Mucosa of descending colon (tissue), 3 donors: ENCODE measurements around the gene RNASE4. TPM values are rescaled to one million over a fixed set of nuclear protein-coding genes. Genes with fewer than 3 reads are reported as not detected.
A peak's percentile ranks its signal among the peaks of the same experiment; 100 is the strongest.

ENCODE experiments used
- ATAC-seq: fragments of 200-7000 bp; cut with Tn5 transposase; one replicate; pipeline ENCODE4 v1.9.1; 2020; ENCODE audit warnings: mild to moderate bottlenecking, moderate library complexity
- DNase-seq, 3 donors: peaks; one replicate each; pipeline ENCODE4 v3.0.0-alpha.2; 2020
- H3K36me3 ChIP-seq: fragments of 200-600 bp; one replicate; pipeline ENCODE4 v1.8.0; 2021; ENCODE audit warnings: low read depth, mild to moderate bottlenecking
- H3K4me1 ChIP-seq: fragments of 200-600 bp; one replicate; pipeline ENCODE4 v1.8.0; 2021; ENCODE audit warnings: low read depth, mild to moderate bottlenecking
- H3K4me3 ChIP-seq: fragments of 200-600 bp; one replicate; pipeline ENCODE4 v1.8.0; 2021; ENCODE audit warnings: mild to moderate bottlenecking
- H3K9me3 ChIP-seq: fragments of 200-600 bp; one replicate; pipeline ENCODE4 v1.8.0; 2021; ENCODE audit warnings: mild to moderate bottlenecking
- intact Hi-C, 2 donors: fragments of 100-400 bp; cut with DNase I in 1 of 2; cut with micrococcal nuclease in 1 of 2; formaldehyde crosslinking; loops; one replicate each; pipeline versions ENCODE4 v1.11.0 to v1.11.1; 2022; cut with DNase I, micrococcal nuclease
- total RNA-seq, 3 donors: library from RNA; stranded (reverse); fragmentation: NEBNext Ultra II Directional in 2 of 3; extraction: Animal tissue kit (Norgen Biotek cat#: 25700) in 2 of 3; gene quantifications; one replicate each; pipeline versions ENCODE4 v1.2.1 to v1.2.4, GENCODE V29; 2021 to 2023
- TF ChIP-seq, protein P1 (sequence below): fragments of 200-600 bp; IDR thresholded peaks from one replicate; pipeline ENCODE4 v1.8.0; 2022; ENCODE audit warnings: antibody characterized with exemption, mild to moderate bottlenecking
- donor health status: DM: no; HTN: no; CAD: no; lungs with moderate emphysema.
- donor health status: DM: no; HTN: no; CAD: no.
- donor health status: DM: no; HTN: yes; CAD: no.

RNASE4 gene
- total RNA-seq, 3 donors from 2014 or later: 35.9 to 37.4 (median 36.4) TPM

DNA sequence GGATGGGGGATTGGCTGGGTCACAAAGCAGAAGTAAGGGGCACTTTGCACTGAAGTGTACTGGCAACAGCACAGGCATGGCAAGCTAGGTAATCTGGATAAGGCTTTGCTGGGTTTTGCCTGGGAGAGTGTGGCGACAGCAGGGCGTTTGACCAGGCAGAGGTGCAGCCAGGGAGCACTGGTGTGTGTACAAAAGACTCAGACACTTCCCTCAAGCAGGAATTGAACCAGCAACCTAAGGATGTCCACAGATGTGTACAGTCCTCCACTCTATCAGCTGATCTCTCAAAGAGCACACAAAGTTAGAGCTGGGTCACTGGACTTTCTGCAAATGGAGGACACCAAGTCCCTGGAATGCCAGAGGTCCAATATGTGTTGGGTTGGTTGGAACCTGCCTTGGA is 15.4 kb upstream of the RNASE4 start:
- Histone ChIP-seq H3K4me3 (no peak overlapping the region), H3K36me3 (no peaks in the 10 kb centered on the region), H3K9me3 (no peaks in the 10 kb centered on the region), H3K4me1 (no peaks in the 10 kb centered on the region)
- no peak for ATAC-seq
- intact Hi-C loops: no loop called here
- no peak for DNase-seq
- TF ChIP-seq, protein P1, sequence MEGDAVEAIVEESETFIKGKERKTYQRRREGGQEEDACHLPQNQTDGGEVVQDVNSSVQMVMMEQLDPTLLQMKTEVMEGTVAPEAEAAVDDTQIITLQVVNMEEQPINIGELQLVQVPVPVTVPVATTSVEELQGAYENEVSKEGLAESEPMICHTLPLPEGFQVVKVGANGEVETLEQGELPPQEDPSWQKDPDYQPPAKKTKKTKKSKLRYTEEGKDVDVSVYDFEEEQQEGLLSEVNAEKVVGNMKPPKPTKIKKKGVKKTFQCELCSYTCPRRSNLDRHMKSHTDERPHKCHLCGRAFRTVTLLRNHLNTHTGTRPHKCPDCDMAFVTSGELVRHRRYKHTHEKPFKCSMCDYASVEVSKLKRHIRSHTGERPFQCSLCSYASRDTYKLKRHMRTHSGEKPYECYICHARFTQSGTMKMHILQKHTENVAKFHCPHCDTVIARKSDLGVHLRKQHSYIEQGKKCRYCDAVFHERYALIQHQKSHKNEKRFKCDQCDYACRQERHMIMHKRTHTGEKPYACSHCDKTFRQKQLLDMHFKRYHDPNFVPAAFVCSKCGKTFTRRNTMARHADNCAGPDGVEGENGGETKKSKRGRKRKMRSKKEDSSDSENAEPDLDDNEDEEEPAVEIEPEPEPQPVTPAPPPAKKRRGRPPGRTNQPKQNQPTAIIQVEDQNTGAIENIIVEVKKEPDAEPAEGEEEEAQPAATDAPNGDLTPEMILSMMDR: no peak

DNA sequence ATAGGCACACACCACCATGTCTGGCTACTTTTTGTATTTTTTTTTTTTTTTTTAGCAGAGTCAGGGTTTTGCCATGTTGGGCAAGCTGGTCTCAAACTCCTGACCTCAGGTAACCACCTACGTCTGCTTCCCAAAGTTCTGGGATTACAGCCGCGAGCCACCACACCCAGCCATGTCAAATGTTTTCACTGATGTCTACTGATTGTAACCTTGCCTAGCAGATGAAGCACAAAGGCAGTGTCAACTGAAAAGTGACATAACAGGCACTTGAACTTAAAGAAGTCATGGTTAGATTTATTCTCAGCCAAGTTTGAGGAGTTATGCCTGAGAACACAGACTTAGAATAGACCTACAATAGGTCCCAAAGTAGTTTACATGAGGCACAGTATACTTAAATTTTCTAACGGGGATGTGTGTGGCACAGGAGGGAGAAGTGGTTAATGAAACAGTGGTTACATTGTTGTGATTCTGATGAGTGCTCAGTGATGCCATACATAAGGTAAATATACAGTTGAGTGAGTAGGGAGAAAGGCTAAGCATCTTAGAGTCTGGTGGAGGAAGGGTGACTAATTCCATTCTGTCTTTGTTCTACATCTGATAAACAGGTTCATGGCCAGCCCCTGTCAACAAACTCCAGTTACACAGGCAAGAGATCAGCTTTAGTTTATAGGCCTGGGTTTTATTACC is 12.6 kb upstream of the RNASE4 start:
- no peak overlapping the region for H3K4me3 ChIP-seq
- H3K36me3 ChIP-seq: no peaks in the 10 kb centered on the region
- ATAC-seq (peak; percentile 79), DNase-seq (no peak)
- TF ChIP-seq, protein P1: no peak
- H3K4me1 ChIP-seq: no peaks in the 10 kb centered on the region
- no peaks in the 10 kb centered on the region for H3K9me3 ChIP-seq
- intact Hi-C loops: no loop called here

DNA sequence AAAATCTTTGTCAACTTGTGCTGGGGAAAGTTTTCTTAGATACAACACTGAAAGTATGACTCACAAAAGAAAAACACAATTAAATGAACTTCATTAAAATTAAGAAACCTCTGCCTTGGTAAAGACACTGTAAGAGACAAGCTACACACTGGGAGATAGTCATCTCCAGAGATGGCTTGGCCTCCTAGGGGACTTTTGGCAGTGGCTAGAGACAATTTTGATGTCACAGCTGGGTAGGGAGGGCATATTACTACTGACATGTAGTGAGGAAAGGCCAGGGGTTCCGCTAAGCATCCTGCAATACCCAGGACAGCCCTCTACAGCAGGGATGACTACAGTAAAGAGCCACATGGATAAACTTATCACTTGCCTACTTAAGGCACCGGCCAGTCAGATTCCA is 8.7 kb upstream of the RNASE4 start:
- no peak for ATAC-seq
- Histone ChIP-seq H3K9me3 (no peaks in the 10 kb centered on the region), H3K36me3 (no peaks in the 10 kb centered on the region), H3K4me1 (peaks cover 10% of the 10 kb centered on the region), H3K4me3 (no peak overlapping the region)
- TF ChIP-seq, protein P1: no peak
- DNase-seq: no peak
- intact Hi-C loops: no loop called here

DNA sequence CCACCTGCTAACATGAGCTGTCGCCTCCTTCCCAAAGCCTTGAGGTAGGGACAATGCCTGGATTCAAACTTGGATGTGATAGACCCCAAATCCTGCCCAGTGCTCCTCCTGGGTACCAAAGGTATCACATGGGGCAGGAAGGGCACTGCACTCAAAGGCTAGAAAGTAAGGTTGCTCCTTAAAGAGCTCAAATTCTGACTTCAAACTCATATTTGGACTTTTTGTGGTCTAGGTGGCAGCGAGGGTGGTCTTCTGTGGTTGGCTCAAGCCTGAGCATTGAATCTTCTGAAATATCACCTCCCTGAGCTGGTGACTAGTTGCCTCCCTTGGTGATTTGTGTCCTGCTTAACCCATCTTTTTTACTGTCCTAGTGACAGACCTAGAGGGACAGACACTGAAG is 8.3 kb upstream of the RNASE4 start:
- Histone ChIP-seq H3K4me1 (peaks cover 14% of the 10 kb centered on the region), H3K4me3 (no peak overlapping the region), H3K36me3 (no peaks in the 10 kb centered on the region), H3K9me3 (no peaks in the 10 kb centered on the region)
- TF ChIP-seq, protein P1: no peak
- intact Hi-C loops: no loop called here
- DNase-seq (no peak), ATAC-seq (no peak)

DNA sequence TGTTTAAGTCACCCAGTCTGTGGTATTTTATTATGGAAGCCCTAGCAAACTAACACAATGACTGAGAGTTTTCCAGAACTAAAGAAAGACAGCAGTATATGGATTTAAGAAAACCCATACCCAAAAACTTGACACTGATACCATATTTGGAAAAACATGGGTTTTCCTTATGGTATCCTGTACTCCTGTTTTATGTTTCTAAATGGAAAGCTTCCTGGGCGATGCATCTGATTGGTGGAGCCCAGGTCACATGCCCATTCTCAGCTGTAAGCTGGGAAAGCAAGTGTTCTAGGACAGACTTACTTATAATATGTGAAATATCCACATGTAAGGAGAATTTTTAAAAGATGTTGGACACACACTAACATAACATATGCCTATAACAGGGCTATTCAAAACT is 4.5 kb upstream of the RNASE4 start:
- no peaks in the 10 kb centered on the region for H3K9me3 ChIP-seq
- no peaks in the 10 kb centered on the region for H3K36me3 ChIP-seq
- TF ChIP-seq, protein P1: no peak
- peaks cover 22% of the 10 kb centered on the region for H3K4me1 ChIP-seq
- no peak overlapping the region for H3K4me3 ChIP-seq
- ATAC-seq (no peak), DNase-seq (peak in 2 of 3 donors; percentile 62 to 71)
- intact Hi-C loops: loop anchor here (5.0 to 10.0 kb wide), 4 partner anchors 68 to 425 kb away; partner anchors contain the start of genes CCNB1IP1 (in 1 of the 2), TEP1 (in 1 of the 2) and TMEM253 (in 1 of the 2)
